Left renal pelvis (tissue), 4 donors: ENCODE data around the gene IFNW1. TPM values are rescaled to one million over a fixed set of nuclear protein-coding genes. Genes with fewer than 3 reads are reported as not detected.
"Not testable (repeated sequence)": the region's sequence is repeated elsewhere in the genome, so short reads cannot be mapped to it uniquely, and the experiment has no call there.

Source experiments
- DNase-seq, 4 donors: peaks; one replicate each; pipeline ENCODE4 v3.0.0-alpha.2; 2013; ENCODE audit warnings: low read depth in 4 of 4, low spot score in 3 of 4
- polyA plus RNA-seq, 4 donors: library from polyadenylated mRNA; unstranded; fragments of 120-200 nt; gene quantifications; one replicate each; pipeline ENCODE4 v1.2.1, GENCODE V29; 2013; ENCODE audit not compliant: insufficient read length in 4 of 4

The IFNW1 gene
- not detected for polyA plus RNA-seq

- no peak for DNase-seq
These were observed at the start of gene IFNW1 for GRCh38 chr9:21141427-21141882. Gene IFNW1, minus strand, starts transcription at chr9:21141832. Its CDS starts 262 bp downstream, at chr9:21141570.

GRCh38 chr9:21187487-21187886, 45.9 kb upstream of the IFNW1 start, which contains the start of gene IFNA4:
Gene IFNA4, minus strand, starts transcription at chr9:21187587. Its CDS starts 56 bp downstream, at chr9:21187531.
- not testable (repeated sequence) for DNase-seq

GRCh38 chr9:21182810-21183736, 41.4 kb upstream of the IFNW1 start:
- DNase-seq: not testable (repeated sequence)

- no peak for DNase-seq
These were observed 33.0 kb upstream of the IFNW1 start for GRCh38 chr9:21174671-21175070.

GRCh38 chr9:21172156-21172555, 30.5 kb upstream of the IFNW1 start:
- no peak for DNase-seq

- no peak for DNase-seq
These were observed 29.7 kb upstream of the IFNW1 start for GRCh38 chr9:21171351-21171750.

GRCh38 chr9:21166560-21166959, 24.9 kb upstream of the IFNW1 start, which contains the start of gene IFNA21:
Gene IFNA21, minus strand, starts transcription at chr9:21166660. Its CDS starts 48 bp downstream, at chr9:21166612.
- DNase-seq: not testable (repeated sequence)

- DNase-seq: no peak
These were observed 23.9 kb upstream of the IFNW1 start for GRCh38 chr9:21165516-21165915.

GRCh38 chr9:21160178-21160577, 18.5 kb upstream of the IFNW1 start:
- DNase-seq: no peak

- DNase-seq: no peak
These were observed 13.9 kb upstream of the IFNW1 start for GRCh38 chr9:21155501-21155900.

GRCh38 chr9:21154018-21154608, 12.5 kb upstream of the IFNW1 start:
- no peak for DNase-seq

- no peak for DNase-seq
These were observed 11.8 kb upstream of the IFNW1 start for GRCh38 chr9:21153336-21154017.

GRCh38 chr9:21144603-21145002, 3.0 kb upstream of the IFNW1 start:
- DNase-seq: no peak

GRCh38 chr9:21137020-21137419, 4.6 kb downstream of the IFNW1 start:
- no peak for DNase-seq

GRCh38 chr9:21135736-21136135, 5.9 kb downstream of the IFNW1 start:
- no peak for DNase-seq

- DNase-seq: not testable (repeated sequence)
These were observed 13.4 kb downstream of the IFNW1 start for GRCh38 chr9:21128186-21128585.

- no peak for DNase-seq
These were observed 19.9 kb downstream of the IFNW1 start for GRCh38 chr9:21121595-21122251.

- no peak for DNase-seq
These were observed 20.6 kb downstream of the IFNW1 start for GRCh38 chr9:21121079-21121478.

GRCh38 chr9:21119093-21119770, 22.4 kb downstream of the IFNW1 start:
- DNase-seq: no peak

- no peak for DNase-seq
These were observed 27.3 kb downstream of the IFNW1 start for GRCh38 chr9:21114311-21114710.
